Retinal pigment epithelial cell (primary cell): ENCODE measurements around the gene EXOC4.
A peak's percentile ranks its signal among the peaks of the same experiment; 100 is the strongest.

Source experiments
- DNase-seq: peaks from one replicate; pipeline ENCODE4 v3.0.0-alpha.2; 2010; ENCODE audit warnings: low read depth
- H3K4me3 ChIP-seq: 2 replicates; pipeline ENCODE4 v1.5.1; 2011; ENCODE audit warnings: mild to moderate bottlenecking, low read length, control low read depth, moderate library complexity
- TF ChIP-seq, protein P1 (sequence below): conservative IDR thresholded peaks from 2 replicates; pipeline ENCODE4 v1.5.1; 2011; ENCODE audit warnings: low read depth, low read length, control low read depth, inconsistent platforms

The EXOC4 gene

DNA sequence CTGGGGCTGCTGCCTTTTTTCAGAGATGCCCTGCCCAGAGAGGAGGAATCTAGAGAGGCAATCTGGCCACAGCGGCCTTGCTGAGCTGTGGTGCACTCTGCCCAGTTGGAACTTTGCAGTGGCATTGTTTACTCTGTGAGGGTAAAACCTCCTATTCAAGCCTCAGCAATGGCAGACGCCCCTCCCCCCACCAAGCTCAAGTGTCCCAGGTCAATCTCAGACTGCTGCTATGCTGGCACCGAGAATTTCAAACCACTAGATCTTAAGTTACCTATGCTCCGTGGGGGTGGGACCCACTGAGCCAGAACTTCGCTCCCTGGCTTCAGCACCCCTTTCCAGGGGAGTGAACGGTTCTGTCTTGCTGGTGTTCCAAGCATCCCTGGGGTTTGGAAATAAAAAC is 77.2 kb downstream of the EXOC4 start:
- no peak overlapping the region for H3K4me3 ChIP-seq
- TF ChIP-seq, protein P1, sequence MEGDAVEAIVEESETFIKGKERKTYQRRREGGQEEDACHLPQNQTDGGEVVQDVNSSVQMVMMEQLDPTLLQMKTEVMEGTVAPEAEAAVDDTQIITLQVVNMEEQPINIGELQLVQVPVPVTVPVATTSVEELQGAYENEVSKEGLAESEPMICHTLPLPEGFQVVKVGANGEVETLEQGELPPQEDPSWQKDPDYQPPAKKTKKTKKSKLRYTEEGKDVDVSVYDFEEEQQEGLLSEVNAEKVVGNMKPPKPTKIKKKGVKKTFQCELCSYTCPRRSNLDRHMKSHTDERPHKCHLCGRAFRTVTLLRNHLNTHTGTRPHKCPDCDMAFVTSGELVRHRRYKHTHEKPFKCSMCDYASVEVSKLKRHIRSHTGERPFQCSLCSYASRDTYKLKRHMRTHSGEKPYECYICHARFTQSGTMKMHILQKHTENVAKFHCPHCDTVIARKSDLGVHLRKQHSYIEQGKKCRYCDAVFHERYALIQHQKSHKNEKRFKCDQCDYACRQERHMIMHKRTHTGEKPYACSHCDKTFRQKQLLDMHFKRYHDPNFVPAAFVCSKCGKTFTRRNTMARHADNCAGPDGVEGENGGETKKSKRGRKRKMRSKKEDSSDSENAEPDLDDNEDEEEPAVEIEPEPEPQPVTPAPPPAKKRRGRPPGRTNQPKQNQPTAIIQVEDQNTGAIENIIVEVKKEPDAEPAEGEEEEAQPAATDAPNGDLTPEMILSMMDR, result no peak

DNA sequence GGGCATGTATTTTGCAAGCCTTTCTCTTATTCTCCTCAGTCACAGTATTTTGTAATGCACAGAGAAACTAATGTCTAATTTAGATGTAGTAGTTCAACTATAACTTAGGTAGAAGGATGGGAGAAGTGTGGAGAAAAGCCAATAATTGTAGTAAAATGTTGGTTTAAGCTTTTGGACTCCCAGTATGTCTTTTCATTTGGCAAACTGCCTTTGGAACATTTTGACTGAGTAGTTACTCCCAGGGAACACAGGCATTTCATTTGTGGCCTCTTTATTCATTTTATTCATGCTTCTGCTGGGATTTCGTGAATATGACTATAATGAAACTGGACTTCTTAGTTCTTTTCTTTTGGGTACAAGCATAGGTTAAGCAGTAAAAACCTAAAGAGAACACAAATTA is 79.0 kb downstream of the EXOC4 start:
- no peak for DNase-seq
- TF ChIP-seq, protein P1, result no peak
- no peak overlapping the region for H3K4me3 ChIP-seq

More for the DNA sequence above, 77.2 kb downstream of the EXOC4 start:
- DNase-seq, result no peak

DNA sequence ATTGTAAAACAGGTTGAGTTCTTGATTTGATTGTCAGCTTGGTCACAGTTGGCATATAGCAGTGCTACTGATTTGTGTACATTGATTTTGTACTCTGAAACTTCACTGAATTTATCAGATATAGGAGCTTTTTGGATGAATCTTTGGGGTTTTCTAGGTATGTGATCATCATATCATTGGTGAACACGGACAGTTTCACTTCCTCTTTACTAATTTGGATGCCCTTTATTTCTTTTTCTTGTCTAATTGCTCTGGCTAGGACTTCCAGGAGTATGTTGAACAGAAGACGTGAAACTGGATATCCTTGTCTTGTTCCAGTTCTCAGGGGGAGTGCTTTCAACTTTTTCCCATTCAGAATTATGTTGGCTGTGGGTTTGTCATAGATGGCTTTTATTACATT is 86.9 kb downstream of the EXOC4 start:
- H3K4me3 ChIP-seq, result no peak overlapping the region
- no peak for DNase-seq
- TF ChIP-seq, protein P1, result no peak

DNA sequence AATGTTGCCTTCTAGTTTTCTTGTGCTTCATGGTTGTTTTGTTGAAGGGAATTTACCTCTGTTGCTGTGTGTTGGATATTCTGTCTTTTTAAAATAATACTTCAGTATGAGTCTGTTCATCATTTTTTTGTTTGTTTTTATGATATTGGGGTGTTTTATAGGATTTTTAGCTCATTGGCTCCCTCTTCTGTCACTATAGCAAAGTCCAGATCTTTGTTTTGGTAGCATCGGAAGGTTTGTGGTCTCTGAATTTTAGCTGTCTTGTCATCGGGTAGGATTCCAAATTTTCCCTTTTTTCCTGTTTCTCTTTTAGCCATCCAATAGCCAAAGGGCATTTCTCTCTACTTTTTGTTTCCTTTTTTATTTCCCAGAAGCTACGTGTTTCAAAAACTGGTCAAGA is 91.4 kb downstream of the EXOC4 start:
- no peak overlapping the region for H3K4me3 ChIP-seq
- DNase-seq, result no peak
- TF ChIP-seq, protein P1, result peak; percentile 55

DNA sequence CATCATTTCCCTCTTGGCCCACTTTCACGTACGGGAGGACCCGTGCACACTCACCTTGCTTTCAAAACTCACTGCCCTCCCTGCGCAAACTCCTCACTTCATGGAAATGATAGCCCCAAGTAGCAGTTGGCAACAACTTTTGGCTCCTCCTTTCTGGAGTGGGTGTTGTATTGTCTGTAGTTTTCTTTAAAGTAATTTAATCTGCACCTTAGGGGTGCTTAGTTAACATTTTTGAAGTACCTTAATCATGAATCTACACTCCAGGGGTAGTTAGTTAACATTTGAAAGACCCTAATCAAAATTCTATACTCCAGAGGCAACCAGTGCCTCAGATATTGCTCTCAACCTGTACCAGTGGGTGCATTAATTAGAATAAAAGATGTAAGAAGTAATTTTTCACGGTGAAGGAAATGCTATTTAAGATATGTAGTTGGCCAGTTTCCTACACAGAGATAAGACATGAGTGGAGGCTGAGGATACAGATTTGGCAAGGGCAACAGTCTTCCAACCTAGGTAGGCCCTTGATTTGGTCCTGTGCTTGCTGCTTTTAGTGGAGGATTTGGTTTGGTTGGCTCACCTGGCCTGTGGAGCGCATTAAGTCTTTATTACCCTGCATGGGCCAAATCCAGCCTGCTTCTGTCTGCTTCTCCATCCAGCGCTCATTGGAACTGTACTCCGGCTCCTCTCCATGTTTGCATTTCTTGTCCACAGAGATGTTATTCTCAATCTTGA is 93.0 kb downstream of the EXOC4 start:
- no peak for DNase-seq
- H3K4me3 ChIP-seq, result no peak overlapping the region
- TF ChIP-seq, protein P1, result no peak

DNA sequence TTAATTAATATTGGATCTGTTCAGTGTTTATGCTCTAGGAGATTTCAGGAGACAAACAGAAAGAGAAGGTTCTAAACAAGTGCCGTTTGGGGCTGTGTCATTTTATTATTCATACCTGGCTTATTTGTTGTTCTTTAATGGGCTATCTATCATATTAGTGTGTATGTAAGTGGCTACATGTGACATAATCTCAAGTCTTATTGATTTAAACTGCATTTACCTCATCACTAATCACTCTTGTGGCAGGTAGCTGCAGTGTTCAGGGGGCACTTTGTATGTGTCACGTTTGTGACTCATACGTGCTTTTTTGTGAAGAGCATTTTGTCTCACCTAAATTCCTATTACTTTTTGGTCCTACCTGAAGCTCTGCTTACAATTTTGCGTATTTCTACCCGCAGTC is 95.4 kb downstream of the EXOC4 start:
- DNase-seq, result no peak
- TF ChIP-seq, protein P1, result no peak
- H3K4me3 ChIP-seq, result no peak overlapping the region

DNA sequence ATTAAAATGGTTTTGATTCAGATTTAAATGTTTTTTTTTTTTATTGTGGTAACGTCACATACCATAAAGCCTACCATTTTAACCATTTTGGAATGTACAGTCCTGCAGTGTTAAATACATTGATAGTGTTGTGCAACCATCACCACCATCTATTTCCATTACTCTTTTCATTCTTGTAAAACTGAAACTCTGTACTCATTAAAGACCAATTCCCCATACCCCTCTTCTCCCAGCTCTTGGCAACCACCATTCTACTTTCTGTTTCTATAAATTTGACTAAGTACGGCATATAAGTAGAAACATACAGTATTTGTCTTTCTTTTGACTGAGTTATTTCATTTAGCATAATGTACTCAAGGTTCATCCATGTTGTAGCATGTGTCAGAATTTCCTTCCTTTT is 96.2 kb downstream of the EXOC4 start:
- DNase-seq, result no peak
- no peak overlapping the region for H3K4me3 ChIP-seq
- TF ChIP-seq, protein P1, result no peak
